HFF-Myc (cell line): ENCODE measurements around the gene GNA12.
"Not testable (repeated sequence)": the region's sequence is repeated elsewhere in the genome, so short reads cannot be mapped to it uniquely, and the experiment has no call there.

Experiments used
- DNase-seq: peaks from one replicate; pipeline ENCODE4 v3.0.0-alpha.2; 2011; ENCODE audit warnings: low read depth; ENCODE audit errors: extremely low read depth
- H3K4me3 ChIP-seq: replicated peaks from 2 replicates; pipeline ENCODE4 v1.5.1; 2011; ENCODE audit warnings: low read depth, mild to moderate bottlenecking, control low read depth, low read length
- TF ChIP-seq, protein P1 (sequence below): IDR thresholded peaks from 2 replicates; pipeline ENCODE4 v1.5.1; 2012; ENCODE audit warnings: mild to moderate bottlenecking, low read depth, low read length, control low read depth; ENCODE audit errors: missing control alignments

GNA12 gene

DNA sequence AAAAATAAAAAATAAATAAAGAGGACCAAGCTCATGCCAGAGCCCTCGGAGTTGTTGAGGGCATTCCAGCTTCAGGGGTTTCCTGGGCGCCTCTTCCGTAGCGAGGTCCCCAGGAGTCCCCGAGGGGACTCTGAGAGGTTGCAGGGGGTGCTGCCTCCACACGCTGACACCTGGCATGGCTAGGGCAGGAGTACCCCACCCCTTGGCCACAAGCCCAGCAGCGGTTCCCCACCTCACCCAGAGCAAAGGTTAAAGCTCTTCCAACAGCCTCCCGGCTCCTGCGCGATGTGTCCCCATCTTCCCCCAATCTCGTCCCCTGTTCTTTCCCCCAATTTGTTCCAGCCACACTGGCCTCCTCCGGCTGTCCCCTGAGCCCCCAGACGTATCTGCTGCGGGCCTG, 151.6 kb downstream of the GNA12 start:
- no peak for DNase-seq
- H3K4me3 ChIP-seq = no peak overlapping the region
- TF ChIP-seq, protein P1, sequence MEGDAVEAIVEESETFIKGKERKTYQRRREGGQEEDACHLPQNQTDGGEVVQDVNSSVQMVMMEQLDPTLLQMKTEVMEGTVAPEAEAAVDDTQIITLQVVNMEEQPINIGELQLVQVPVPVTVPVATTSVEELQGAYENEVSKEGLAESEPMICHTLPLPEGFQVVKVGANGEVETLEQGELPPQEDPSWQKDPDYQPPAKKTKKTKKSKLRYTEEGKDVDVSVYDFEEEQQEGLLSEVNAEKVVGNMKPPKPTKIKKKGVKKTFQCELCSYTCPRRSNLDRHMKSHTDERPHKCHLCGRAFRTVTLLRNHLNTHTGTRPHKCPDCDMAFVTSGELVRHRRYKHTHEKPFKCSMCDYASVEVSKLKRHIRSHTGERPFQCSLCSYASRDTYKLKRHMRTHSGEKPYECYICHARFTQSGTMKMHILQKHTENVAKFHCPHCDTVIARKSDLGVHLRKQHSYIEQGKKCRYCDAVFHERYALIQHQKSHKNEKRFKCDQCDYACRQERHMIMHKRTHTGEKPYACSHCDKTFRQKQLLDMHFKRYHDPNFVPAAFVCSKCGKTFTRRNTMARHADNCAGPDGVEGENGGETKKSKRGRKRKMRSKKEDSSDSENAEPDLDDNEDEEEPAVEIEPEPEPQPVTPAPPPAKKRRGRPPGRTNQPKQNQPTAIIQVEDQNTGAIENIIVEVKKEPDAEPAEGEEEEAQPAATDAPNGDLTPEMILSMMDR = no peak

DNA sequence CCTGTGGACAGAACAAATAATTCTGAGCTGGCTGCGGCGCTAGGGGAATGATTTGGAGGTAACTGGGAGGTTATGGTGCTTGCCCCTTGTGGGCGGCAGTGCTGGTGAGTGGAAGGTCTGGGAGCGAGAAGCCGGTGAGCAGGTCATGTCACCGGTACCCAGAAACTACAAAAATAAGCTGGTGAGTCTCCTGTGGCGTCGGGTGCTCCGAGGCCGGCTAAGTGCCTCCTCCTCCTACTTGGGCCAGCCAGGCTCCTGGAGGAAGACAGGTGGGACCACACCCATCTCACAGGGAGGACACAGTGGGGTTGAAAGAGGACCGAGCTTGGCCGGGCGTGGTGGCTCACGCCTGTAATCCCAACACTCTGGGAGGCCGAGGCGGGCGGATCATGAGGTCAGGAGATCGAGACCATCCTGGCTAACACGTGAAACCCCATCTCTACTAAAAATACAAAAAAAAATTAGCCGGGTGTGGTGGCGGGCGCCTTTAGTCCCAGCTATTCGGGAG, 152.1 kb downstream of the GNA12 start:
- DNase-seq = not testable (repeated sequence)

DNA sequence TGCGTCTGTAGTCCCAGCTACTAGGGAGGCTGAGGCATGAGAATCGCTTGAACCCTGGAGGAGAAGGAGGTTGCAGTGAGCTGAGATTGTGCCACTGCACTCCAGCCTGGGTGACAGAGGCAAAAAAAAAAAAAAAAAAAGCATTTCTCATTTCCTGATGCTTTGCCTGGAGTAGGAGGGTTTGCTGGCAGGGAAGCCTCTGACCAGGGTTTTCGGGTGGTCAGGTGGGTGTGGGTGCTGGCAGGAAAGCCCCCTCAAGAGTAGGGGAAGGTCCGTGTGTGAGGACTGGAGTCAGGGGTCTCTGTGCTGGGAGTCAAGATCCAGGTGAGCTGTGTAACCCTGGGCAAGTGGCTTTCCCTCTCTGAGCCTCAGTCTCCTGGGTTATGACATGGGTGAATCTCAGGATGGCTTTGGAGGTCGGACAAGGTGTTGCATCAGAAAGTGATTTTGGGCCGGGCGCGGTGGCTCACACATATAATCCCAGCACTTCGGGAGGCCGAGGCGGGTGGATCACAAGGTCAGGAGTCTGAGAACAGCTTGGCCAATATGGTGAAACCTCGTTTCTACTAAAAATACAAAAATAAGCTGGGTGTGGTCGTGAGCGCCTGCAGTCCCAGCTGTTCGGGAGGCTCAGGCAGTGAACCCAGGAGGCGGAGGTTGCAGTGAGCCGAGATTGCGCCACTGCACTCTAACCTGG, 152.9 kb downstream of the GNA12 start:
- TF ChIP-seq, protein P1 = no peak
- DNase-seq = no peak
- H3K4me3 ChIP-seq = no peak overlapping the region

More for the DNA sequence above, 152.1 kb downstream of the GNA12 start:
- H3K4me3 ChIP-seq = not testable (repeated sequence)

DNA sequence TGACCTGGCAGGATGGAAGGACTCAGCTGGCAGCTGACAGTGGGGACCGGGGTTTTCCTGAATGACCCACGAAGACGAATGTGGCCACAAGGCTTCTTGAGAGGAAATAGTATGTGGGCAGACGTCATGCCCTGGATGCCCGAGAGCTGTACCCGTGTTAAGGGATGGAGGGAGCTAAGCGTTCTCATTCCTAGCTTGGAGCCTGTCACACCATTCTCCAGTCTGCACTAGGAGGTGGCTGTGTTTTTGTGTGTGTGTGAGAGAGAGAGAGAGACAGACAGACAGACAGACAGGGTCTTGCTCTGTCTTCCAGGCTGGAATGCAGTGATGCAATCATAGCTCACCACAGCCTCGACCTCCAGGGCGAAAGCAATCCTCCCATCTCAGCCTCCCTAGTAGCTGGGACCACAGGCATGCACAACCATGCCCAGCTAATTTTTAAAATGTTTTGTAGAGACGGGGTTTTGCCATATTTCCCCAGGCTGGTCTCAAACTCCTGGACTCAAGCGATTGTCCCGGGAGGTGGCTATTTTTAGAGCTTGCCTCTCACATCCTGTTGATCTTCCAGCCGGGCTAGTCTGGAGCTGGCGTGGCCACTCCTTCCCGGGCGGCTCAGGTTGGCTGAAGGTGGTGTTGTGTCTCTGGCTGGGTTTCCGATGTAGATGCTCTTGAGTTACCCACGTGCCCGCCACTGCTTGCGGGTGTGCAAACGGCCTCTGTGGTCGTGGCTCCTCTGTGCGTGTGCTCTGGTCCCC, 154.0 kb downstream of the GNA12 start:
- no peak overlapping the region for H3K4me3 ChIP-seq
- TF ChIP-seq, protein P1 = no peak
- no peak for DNase-seq

DNA sequence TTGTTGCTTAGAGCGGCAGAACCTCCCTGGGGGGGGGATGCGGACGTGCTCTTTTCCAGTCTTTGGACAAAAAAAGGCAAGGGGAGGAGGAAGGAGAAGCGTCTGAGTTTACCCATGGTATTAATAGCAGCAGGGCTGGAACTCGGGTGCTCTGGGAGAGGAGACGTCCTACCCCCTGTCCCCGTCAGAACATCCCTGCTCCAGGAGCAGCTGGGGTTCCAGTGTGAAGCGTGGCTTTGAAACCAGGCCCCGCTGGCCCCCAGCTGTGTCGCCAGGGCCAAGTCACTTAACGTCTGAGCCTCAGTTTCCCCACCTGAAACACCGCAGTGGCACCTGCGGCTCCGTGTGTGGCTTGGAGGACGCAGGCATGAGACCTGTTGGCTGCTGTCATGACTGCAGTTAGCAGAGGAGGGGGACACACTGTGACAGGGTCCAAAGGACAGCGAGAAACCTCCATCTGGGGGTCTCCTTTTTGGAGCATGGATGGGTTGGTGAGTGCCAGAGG, 154.7 kb downstream of the GNA12 start:
- TF ChIP-seq, protein P1 = no peak
- H3K4me3 ChIP-seq = no peak overlapping the region
- no peak for DNase-seq

DNA sequence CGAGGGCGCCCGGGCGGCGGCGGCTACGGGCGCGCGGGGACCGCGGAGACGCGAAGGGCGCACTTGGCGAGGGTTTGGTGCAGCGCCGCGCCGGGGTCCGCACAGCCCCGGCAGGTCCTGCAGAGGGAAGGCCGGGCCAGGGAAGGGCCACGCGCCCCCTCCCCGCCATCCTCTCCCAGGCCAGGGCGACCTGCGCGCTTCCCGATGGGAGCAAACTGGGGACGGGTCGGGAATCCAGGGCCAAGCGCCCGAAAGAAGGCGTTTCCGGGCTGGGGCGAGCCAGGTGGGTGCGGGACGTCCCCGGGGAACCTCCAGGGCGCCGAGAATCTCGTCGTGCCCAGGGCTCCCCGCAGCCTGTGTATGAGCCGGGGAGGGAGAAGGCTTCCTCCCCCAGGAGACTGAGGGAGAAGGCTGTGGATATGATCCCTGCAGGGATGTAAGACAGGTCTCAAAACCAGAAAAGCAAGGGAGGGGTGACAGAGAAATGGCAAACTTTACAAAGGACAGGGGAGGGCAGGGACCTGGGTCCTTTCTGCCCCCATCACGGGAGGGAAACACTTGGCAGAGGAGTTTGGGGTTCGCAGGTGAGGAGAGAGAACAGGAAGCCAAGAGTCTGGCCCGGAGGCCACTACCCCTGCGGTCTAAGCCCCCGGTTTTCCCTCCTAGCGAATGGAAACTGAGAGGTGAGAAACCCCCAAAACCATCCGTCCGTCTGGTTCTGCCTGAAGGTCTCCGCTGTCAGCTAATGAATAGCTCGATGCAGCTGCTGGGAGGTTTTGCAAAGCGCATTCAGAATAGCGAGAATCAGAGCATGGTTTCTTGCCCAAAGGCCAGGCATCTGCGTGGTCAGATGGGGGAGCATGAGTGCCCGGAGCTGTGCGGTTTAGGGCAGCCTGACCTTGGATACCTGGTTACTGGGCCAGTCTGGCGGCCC, 155.4 kb downstream of the GNA12 start:
- TF ChIP-seq, protein P1 = no peak
- no peak overlapping the region for H3K4me3 ChIP-seq
- no peak for DNase-seq
